Measurements from ENCODE around the gene ST3GAL3.

ST3GAL3 gene

GRCh38 chr1:43789604-43790550 lies 82.5 kb downstream of the ST3GAL3 start:
- no peak for DNase-seq

GRCh38 chr1:43791243-43791642 lies 83.9 kb downstream of the ST3GAL3 start:
- no peak for DNase-seq

GRCh38 chr1:43796111-43796581 lies 88.8 kb downstream of the ST3GAL3 start:
- no peak for DNase-seq

- DNase-seq: no peak
Observed at GRCh38 chr1:43797891-43798290, 90.6 kb downstream of the ST3GAL3 start.

GRCh38 chr1:43799656-43800635 lies 92.6 kb downstream of the ST3GAL3 start:
- DNase-seq: no peak

GRCh38 chr1:43800771-43801170 lies 93.4 kb downstream of the ST3GAL3 start:
- DNase-seq: no peak

- no peak for DNase-seq
Observed at GRCh38 chr1:43801203-43801602, 93.9 kb downstream of the ST3GAL3 start.

- no peak for DNase-seq
Observed at GRCh38 chr1:43802356-43802980, 95.1 kb downstream of the ST3GAL3 start.

GRCh38 chr1:43803105-43803504 lies 95.8 kb downstream of the ST3GAL3 start:
- DNase-seq: no peak

GRCh38 chr1:43803646-43804045 lies 96.3 kb downstream of the ST3GAL3 start:
- no peak for DNase-seq

- DNase-seq: no peak
Observed at GRCh38 chr1:43804569-43804968, 97.2 kb downstream of the ST3GAL3 start.

- DNase-seq: no peak
Observed at GRCh38 chr1:43805340-43805739, 98.0 kb downstream of the ST3GAL3 start.

- DNase-seq: no peak
Observed at GRCh38 chr1:43806183-43806582, 98.8 kb downstream of the ST3GAL3 start.

GRCh38 chr1:43809097-43809673 lies 101.8 kb downstream of the ST3GAL3 start:
- DNase-seq: no peak

- no peak for DNase-seq
Observed at GRCh38 chr1:43812579-43812978, 105.2 kb downstream of the ST3GAL3 start.

GRCh38 chr1:43814401-43814800 lies 107.1 kb downstream of the ST3GAL3 start:
- DNase-seq: no peak

- DNase-seq: no peak
Observed at GRCh38 chr1:43817304-43817939, 110.1 kb downstream of the ST3GAL3 start.

- no peak for DNase-seq
Observed at GRCh38 chr1:43818691-43819090, 111.4 kb downstream of the ST3GAL3 start.

GRCh38 chr1:43819357-43819756 lies 112.0 kb downstream of the ST3GAL3 start:
- no peak for DNase-seq

- DNase-seq: no peak
Observed at GRCh38 chr1:43821471-43821870, 114.1 kb downstream of the ST3GAL3 start.

GRCh38 chr1:43822040-43822690 lies 114.8 kb downstream of the ST3GAL3 start:
- DNase-seq: no peak
